SJSA1 (cell line): Measurements from ENCODE around the gene EPN2. TPM values are rescaled to one million over a fixed set of nuclear protein-coding genes. Genes with fewer than 3 reads are reported as not detected.
"Not testable (repeated sequence)": the region's sequence is repeated elsewhere in the genome, so short reads cannot be mapped to it uniquely, and the experiment has no call there.

Experiments used
- DNase-seq, 2 experiments: peaks; one replicate each; pipeline ENCODE4 v3.0.0-alpha.2; 2015 to 2020; ENCODE audit warnings: low spot score in 2 of 2, low read depth in 1 of 2
- H3K27ac ChIP-seq: fragments of 250-450 bp; sonication (Bioruptor Pico); 2 replicates; pipeline ENCODE4 v1.5.1; 2020; ENCODE audit warnings: mild to moderate bottlenecking, moderate library complexity
- H3K27me3 ChIP-seq: fragments of 250-450 bp; sonication (Bioruptor Pico); replicated peaks from 2 replicates; pipeline ENCODE4 v1.5.1; 2020; ENCODE audit warnings: mild to moderate bottlenecking, moderate library complexity
- H3K36me3 ChIP-seq: fragments of 250-450 bp; sonication (Bioruptor Pico); 2 replicates; pipeline ENCODE4 v1.5.1; 2020; ENCODE audit warnings: mild to moderate bottlenecking
- H3K4me1 ChIP-seq: fragments of 250-450 bp; sonication (Bioruptor Pico); replicated peaks from 2 replicates; pipeline ENCODE4 v1.6.1; 2021; ENCODE audit warnings: mild to moderate bottlenecking
- H3K4me3 ChIP-seq: fragments of 250-450 bp; sonication (Bioruptor Pico); 2 replicates; pipeline ENCODE4 v1.5.1; 2020; ENCODE audit warnings: mild to moderate bottlenecking
- H3K9me3 ChIP-seq: fragments of 250-450 bp; sonication (Bioruptor Pico); replicated peaks from 2 replicates; pipeline ENCODE4 v1.5.1; 2020; ENCODE audit warnings: mild to moderate bottlenecking
- total RNA-seq: library from RNA; depleted of rRNA; stranded (reverse); fragments of >200 nt; shearing (Covaris generic); gene quantifications from 2 replicates; pipeline ENCODE4 v1.2.3, GENCODE V29; 2014

The EPN2 gene
- total RNA-seq, 1 experiment from 2014 or later = 19.9 TPM

DNA sequence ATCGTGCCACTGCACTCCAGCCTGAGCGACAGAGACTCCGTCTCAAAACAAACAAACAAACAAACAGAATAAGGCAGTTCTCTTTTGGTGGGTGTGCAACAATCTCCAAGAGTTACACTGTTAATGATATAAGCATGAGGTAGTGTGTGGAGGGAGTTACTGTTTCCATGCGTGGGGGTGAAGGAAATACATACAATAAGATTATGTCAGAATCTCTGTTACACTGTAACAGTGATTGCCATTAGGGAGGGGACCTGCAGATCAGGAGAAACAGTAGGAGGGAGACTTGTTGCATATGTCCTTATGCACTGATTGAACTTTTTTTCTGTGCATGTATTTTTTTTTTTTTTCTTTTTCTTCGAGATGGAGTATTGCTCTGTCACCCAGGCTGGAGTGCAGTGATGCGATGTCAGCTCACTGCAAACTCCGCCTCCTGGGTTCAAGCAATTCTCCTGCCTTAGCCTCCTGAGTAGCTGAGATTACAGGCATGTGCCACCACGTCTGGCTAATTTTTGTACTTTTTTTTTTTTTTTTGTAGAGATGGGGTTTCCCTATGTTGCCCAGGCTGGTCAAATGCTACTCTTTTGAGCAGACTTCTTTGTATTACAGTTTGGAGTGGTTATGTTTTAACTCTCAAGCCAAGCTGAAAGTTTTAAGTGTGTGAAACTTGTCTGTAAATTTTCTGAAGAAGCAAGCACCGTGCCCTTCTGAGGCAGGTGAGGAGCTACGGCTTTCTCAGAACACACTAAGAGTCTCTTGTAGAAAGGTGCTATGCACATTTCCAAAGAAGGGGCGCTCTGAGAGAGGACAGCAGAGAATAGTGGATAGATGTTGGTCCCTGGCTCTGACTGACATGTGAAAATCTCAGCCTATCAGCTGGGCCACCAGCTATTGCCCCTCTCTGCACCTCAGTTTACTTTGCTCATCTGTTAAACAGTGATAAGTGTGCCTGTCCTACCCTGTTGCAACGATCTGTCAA is 10.3 kb upstream of the EPN2 start:
- H3K9me3 ChIP-seq, H3K27me3 ChIP-seq, H3K27ac ChIP-seq, DNase-seq, H3K36me3 ChIP-seq, H3K4me3 ChIP-seq, H3K4me1 ChIP-seq: not testable (repeated sequence)

DNA sequence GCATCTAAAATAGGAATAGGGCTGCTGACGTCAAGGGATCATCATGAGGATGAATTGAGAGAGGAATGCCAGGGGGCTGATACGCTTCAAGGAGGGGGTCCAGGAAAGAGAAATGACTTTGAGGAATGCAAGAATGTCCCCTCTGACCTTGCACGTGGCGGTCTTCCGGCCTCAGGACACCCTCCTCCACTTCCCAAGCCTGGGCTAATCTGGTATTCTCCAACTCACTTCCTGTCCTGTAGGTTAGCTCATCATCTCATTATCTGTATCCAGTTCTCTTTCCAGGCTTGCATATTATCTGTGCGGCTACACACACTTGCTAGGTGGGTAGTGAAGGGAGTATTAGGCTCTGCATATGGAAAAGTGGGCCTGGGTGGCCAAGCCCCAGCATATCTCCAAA is 2.5 kb upstream of the EPN2 start:
- not testable (repeated sequence) for H3K27ac ChIP-seq, H3K36me3 ChIP-seq, H3K4me3 ChIP-seq, DNase-seq, H3K27me3 ChIP-seq, H3K9me3 ChIP-seq, H3K4me1 ChIP-seq

GRCh38 chr17:19236351-19237138 is 621 bp upstream of the EPN2 start:
- not testable (repeated sequence) for H3K4me3 ChIP-seq, H3K4me1 ChIP-seq, H3K27me3 ChIP-seq, H3K9me3 ChIP-seq, DNase-seq, H3K27ac ChIP-seq, H3K36me3 ChIP-seq

GRCh38 chr17:19237389-19238166 is 412 bp downstream of the EPN2 start:
- peak overlapping the region; percentile 66 for H3K27ac ChIP-seq
- peak; percentile 56 to 58 for DNase-seq
- peaks cover 4% of the 10 kb centered on the region for H3K36me3 ChIP-seq
- H3K9me3 ChIP-seq = no peaks in the 10 kb centered on the region
- peaks cover 8% of the 10 kb centered on the region for H3K4me1 ChIP-seq
- no peaks in the 10 kb centered on the region for H3K27me3 ChIP-seq
- H3K4me3 ChIP-seq = peak overlapping the region; percentile 98

DNA sequence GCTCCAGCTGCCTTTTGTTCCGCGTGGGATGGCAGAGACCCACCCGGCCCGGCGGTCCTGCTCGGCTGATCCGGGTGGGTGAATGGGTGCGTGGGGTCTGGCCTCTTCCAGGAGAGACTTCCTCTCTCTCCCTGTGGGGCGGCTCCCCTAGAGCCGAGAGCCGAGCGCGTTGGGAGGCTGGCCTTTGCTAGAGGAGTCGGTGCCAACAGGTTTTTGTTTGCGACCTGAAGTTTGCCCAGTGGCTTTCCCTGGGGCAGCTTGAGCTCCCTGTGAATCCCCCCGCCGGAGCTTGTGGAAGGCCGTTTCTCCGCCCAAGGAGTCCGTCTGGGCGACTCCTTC is 970 bp downstream of the EPN2 start:
- Histone ChIP-seq H3K9me3 (no peaks in the 10 kb centered on the region), H3K4me1 (peaks cover 8% of the 10 kb centered on the region), H3K27ac (peak overlapping the region; percentile 66), H3K36me3 (peaks cover 4% of the 10 kb centered on the region), H3K4me3 (peak overlapping the region; percentile 98), H3K27me3 (no peaks in the 10 kb centered on the region)
- peak in 1 of 2 experiments; percentile 26 for DNase-seq

GRCh38 chr17:19239544-19239943 is 2.4 kb downstream of the EPN2 start:
- no peaks in the 10 kb centered on the region for H3K9me3 ChIP-seq
- peaks cover 8% of the 10 kb centered on the region for H3K4me1 ChIP-seq
- no peak for DNase-seq
- H3K27ac ChIP-seq = no peak overlapping the region
- no peaks in the 10 kb centered on the region for H3K27me3 ChIP-seq
- peaks cover 4% of the 10 kb centered on the region for H3K36me3 ChIP-seq
- H3K4me3 ChIP-seq = no peak overlapping the region

DNA sequence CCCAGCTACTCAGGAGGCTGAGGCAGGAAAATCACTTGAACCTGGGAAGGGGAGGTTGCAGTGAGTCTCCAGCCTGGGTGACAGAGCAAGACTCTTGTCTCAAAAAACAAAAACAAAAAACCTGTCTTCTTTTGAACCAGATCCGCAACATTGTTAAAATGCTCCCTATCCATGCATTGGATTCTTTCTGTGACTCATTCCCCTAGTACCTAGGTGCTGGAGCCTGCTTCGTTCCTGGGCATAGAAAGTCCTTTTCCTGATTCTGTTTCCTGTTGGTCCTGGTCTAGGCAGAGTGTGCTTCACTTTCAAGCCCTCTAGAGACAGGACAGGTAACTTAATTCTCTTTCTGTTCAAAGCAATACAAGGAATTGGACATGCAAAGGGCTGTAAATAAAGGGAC is 5.2 kb downstream of the EPN2 start:
- no peak overlapping the region for H3K4me3 ChIP-seq
- H3K27me3 ChIP-seq = no peaks in the 10 kb centered on the region
- H3K4me1 ChIP-seq = peaks cover 8% of the 10 kb centered on the region
- H3K9me3 ChIP-seq = no peaks in the 10 kb centered on the region
- H3K27ac ChIP-seq = no peak overlapping the region
- peaks cover 3% of the 10 kb centered on the region for H3K36me3 ChIP-seq
- no peak for DNase-seq

DNA sequence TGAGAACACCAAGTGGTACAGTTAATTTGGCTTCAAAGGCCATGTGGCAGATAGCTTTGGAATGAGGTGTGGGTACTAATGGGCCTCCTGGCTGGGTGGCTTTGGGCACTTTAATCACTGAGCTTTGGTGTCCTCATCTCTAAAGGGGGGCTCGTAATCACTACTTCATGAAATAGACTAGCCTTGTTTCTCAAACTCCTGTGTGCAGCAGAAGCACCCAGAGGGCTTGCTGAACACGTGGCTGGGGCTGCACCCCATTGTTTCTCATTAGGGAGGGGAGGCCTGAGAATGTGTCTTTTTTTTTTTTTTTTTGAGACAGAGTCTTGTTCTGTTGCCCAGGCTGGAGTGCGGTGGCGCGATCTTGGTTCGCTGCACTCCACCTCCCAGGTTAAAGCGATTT is 5.8 kb downstream of the EPN2 start:
- Histone ChIP-seq H3K36me3 (no peaks in the 10 kb centered on the region), H3K4me3 (no peak overlapping the region)

DNA sequence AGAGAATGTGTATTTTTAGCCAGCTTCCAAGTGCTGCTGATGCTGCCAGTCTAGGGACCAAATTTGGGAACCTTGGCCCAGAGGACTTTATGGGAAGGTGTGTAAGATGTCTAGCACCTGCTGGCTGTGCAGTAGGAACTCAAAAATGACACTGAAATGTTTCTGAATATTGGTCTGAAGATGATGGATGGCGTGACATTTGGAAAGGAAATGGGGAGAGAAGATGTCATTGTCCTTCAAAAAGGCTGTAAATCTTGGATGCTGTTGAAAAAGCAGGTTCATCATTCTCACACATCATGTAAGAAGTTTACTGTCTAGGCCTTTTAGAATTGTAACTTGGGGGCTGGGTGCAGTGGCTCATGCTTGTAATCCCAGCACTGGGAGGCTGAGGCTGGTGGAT is 6.7 kb downstream of the EPN2 start:
- no peak overlapping the region for H3K27ac ChIP-seq
- H3K4me1 ChIP-seq = peaks cover 5% of the 10 kb centered on the region
- no peak for DNase-seq
- no peak overlapping the region for H3K4me3 ChIP-seq
- H3K36me3 ChIP-seq = no peaks in the 10 kb centered on the region
- no peaks in the 10 kb centered on the region for H3K9me3 ChIP-seq
- no peaks in the 10 kb centered on the region for H3K27me3 ChIP-seq

More for the DNA sequence above, 5.8 kb downstream of the EPN2 start:
- H3K9me3 ChIP-seq = no peaks in the 10 kb centered on the region
- H3K27ac ChIP-seq = no peak overlapping the region
- H3K4me1 ChIP-seq = peaks cover 8% of the 10 kb centered on the region
- no peaks in the 10 kb centered on the region for H3K27me3 ChIP-seq
- DNase-seq = no peak

GRCh38 chr17:19244357-19244756 is 7.2 kb downstream of the EPN2 start:
- H3K4me1 ChIP-seq = peaks cover 7% of the 10 kb centered on the region

GRCh38 chr17:19244781-19245180 is 7.6 kb downstream of the EPN2 start:
- Histone ChIP-seq H3K4me3 (no peak overlapping the region), H3K27ac (no peak overlapping the region), H3K36me3 (no peaks in the 10 kb centered on the region), H3K9me3 (no peaks in the 10 kb centered on the region), H3K4me1 (peaks cover 7% of the 10 kb centered on the region), H3K27me3 (no peaks in the 10 kb centered on the region)
- no peak for DNase-seq

More at GRCh38 chr17:19244357-19244756, 7.2 kb downstream of the EPN2 start:
- Histone ChIP-seq H3K4me3 (no peak overlapping the region), H3K9me3 (no peaks in the 10 kb centered on the region), H3K27ac (no peak overlapping the region), H3K27me3 (no peaks in the 10 kb centered on the region), H3K36me3 (no peaks in the 10 kb centered on the region)
- DNase-seq = no peak

- Histone ChIP-seq H3K27me3 (no peaks in the 10 kb centered on the region), H3K4me3 (no peak overlapping the region), H3K9me3 (no peaks in the 10 kb centered on the region), H3K36me3 (no peaks in the 10 kb centered on the region), H3K27ac (no peak overlapping the region), H3K4me1 (peaks cover 7% of the 10 kb centered on the region)
- no peak for DNase-seq
These were observed 10.3 kb downstream of the EPN2 start for GRCh38 chr17:19247473-19247872.

DNA sequence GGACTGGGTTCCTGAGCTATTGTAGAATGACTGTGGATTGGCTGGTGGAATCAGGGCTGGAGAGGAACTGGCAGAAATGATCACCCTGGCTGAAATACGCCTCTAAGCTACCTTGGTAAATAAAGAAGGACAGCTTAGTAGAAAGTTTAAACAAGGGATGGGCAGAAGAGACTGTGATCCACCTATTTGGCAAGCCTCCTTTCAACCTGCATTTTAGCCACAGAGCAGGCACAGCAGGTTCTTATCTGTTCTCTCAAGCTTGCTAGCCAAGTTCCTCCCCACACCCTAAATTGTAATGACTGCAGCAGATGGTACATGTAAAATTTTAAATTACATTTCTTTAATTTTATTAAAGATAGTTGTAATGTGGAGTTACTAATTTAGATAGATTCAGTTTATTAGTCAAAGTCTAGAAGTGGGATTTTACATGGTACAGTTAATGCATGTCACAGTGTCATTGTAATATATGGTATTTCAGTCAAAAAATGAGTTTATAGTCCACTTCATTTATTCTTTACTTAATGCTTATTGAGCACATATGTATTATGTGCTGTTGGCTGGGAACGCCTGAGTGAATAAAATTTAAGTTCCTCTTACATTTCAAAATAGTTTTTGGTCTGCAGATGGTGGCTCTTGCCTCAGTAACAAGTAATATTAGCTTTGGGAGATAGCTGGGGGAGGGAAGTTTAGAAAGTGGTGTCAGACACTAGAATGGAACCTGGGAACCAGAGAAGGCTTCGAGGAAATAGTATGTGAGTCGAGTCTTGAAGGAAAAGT is 11.2 kb downstream of the EPN2 start:
- Histone ChIP-seq H3K36me3 (no peaks in the 10 kb centered on the region), H3K9me3 (no peaks in the 10 kb centered on the region), H3K27ac (no peak overlapping the region), H3K4me1 (peaks cover 7% of the 10 kb centered on the region), H3K27me3 (no peaks in the 10 kb centered on the region), H3K4me3 (no peak overlapping the region)
- DNase-seq = no peak
